ENCODE results near the gene ATP1A1. TPM values are rescaled to one million over a fixed set of nuclear protein-coding genes. Genes with fewer than 3 reads are reported as not detected.

ATP1A1 gene
- total RNA-seq, 1 donor from 2014 or later = 216 TPM

DNA sequence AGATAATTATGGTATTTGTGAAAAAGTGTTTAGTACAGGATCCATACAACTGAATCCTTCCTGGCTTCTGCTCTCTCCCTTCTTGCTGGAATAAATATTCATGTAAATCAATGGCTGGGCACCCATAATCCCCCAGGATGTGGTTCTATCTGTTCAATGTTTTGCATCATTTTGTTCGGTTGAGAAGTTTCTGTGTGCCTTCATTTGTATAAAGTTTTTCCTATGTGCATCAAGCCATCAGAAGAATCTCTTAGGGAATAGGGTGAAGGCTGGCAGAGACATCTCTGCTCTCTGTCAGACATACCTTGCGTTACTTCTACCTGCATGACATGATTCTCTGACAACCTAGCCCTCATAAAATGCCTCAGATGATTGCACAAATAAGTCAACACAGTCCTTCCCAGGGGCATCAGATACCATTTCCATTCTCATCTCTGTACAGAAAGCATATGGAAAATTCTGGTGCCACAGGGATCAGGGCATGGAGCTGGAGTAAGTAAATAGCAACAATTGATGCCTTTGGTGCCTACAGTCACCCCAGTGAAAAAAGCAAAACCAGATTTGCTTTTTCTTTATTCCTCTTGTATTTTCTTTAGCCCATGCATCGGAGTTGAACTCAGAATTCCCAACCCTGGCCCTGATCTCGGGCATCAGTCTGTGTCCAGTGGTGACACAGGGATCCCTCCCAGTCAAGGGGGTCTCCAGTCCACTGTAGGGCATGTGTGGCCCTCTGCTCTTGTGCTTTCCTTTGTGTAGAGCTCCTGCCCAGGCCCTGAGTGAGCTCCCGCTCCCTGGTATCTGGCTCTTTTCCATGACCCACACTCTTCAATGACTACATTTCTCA, 39.7 kb upstream of the ATP1A1 start:
- TF ChIP-seq, protein P1, sequence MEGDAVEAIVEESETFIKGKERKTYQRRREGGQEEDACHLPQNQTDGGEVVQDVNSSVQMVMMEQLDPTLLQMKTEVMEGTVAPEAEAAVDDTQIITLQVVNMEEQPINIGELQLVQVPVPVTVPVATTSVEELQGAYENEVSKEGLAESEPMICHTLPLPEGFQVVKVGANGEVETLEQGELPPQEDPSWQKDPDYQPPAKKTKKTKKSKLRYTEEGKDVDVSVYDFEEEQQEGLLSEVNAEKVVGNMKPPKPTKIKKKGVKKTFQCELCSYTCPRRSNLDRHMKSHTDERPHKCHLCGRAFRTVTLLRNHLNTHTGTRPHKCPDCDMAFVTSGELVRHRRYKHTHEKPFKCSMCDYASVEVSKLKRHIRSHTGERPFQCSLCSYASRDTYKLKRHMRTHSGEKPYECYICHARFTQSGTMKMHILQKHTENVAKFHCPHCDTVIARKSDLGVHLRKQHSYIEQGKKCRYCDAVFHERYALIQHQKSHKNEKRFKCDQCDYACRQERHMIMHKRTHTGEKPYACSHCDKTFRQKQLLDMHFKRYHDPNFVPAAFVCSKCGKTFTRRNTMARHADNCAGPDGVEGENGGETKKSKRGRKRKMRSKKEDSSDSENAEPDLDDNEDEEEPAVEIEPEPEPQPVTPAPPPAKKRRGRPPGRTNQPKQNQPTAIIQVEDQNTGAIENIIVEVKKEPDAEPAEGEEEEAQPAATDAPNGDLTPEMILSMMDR (IDR thresholded peaks at IDR 0.05; ENCODE audit: insufficient read depth, low read length, poor library complexity, severe bottlenecking) = no peak
- DNase-seq (ENCODE audit: low read depth) = no peak
- Histone ChIP-seq H3K36me3 (ENCODE audit: control insufficient read depth, insufficient read depth, low read length) (no peaks in the 10 kb centered on the region), H3K4me3 (ENCODE audit: low read depth, low read length) (no peak overlapping the region), H3K27me3 (ENCODE audit: control insufficient read depth, insufficient read depth, low read length) (no peaks in the 10 kb centered on the region)

DNA sequence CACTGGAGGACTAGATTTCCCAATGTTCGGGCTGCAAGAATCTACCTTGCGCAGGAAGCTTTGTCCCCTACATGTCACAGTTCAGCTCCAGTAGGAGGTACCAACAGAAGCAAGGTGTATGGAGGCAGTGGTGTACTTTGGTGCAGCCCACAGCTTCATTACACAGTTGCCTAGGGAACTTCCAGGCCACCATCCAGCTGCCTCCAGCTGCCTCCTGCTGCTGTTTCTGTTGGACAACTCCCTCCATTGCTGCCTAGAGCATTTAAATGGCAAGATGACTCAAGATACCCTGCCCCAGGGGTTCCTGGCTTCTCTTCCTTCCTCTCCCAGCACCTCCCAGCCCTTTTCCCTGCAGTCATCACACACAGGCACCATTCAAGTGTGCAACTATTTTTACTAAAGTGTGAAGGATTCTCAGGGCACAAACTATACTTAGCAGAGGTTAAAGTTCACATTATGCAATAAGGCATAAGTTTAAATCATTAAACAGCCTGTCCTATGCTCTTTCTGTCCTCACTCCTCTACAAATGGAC, 39.0 kb upstream of the ATP1A1 start:
- DNase-seq (ENCODE audit: low read depth) = no peak
- TF ChIP-seq, protein P1 (IDR thresholded peaks at IDR 0.05; ENCODE audit: insufficient read depth, low read length, poor library complexity, severe bottlenecking) = no peak
- no peak overlapping the region for H3K4me3 ChIP-seq (ENCODE audit: low read depth, low read length)
- no peaks in the 10 kb centered on the region for H3K36me3 ChIP-seq (ENCODE audit: control insufficient read depth, insufficient read depth, low read length)
- no peaks in the 10 kb centered on the region for H3K27me3 ChIP-seq (ENCODE audit: control insufficient read depth, insufficient read depth, low read length)

DNA sequence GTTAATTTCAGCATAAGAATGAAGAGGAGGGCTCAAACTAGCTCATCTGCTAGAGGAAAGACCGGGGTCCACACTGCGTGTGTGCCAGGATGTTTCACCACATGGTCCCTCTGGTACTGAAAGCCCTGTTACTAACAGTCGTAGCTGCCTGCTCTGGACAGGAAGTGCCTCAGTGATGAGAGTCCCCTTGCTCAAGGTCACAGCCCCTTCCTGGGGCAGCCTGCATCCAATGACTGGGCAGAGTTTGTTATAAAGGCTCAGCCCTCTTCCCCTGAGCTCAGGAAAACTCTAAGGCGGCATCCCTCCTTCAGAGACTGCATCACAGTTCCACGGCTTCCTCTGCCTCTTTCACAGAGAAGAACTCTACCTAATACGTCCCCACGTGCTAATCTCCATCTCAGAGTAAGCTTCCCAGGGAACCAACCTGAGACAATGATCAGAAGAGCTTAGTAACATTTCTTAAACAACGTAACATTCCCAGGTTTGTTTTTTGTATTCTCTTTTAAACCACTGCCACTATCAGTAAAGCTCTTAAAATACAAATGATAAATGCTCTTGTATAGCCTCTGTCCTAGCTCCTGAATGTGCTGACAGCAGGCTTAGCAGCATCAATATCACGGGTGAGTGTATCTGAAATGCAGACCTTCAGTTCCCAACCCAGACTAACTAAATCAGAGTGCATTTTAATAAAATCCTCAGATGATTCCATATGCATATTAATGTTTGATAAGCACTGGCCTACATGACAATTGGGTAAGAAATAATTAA, 38.0 kb upstream of the ATP1A1 start:
- Histone ChIP-seq H3K4me3 (ENCODE audit: low read depth, low read length) (no peak overlapping the region), H3K36me3 (ENCODE audit: control insufficient read depth, insufficient read depth, low read length) (no peaks in the 10 kb centered on the region), H3K27me3 (ENCODE audit: control insufficient read depth, insufficient read depth, low read length) (no peaks in the 10 kb centered on the region)
- no peak for DNase-seq (ENCODE audit: low read depth)
- TF ChIP-seq, protein P1 (IDR thresholded peaks at IDR 0.05; ENCODE audit: insufficient read depth, low read length, poor library complexity, severe bottlenecking) = no peak

DNA sequence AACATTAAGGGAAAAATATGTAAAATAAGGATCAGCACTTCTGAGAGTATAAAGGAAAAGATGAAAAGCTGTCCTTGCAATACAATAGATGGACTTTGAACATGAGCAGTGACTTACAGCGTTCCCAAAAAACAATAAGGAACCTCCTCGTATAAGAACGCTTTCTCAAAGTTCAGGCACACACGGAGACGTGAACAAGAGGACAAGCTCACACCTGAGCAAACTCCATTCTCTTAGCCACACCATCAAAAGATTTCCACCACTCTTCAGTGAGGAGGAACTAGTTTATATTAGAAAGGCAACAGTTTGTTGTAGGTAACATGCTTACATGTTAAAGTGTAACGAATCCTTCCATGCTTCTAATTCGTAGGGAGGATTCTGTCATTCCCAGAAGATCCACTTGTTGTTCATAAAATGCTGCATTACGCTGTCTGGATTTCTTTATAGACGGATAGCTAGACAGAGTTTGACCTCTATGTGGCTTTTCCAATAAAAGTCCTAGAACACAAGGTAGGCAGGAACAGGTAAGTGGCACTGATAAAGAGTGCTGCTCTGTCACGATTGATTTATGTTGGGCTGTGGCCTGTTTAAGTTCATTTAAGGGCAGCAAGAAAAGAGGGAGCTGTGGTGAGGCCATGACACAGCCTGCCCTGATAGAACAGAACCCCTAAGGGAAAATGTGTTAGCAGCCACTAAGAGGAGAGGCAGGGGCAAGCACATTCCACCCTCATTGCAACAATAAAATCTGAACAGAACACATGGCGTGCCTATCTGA, 37.0 kb upstream of the ATP1A1 start:
- no peaks in the 10 kb centered on the region for H3K36me3 ChIP-seq (ENCODE audit: control insufficient read depth, insufficient read depth, low read length)
- TF ChIP-seq, protein P1 (IDR thresholded peaks at IDR 0.05; ENCODE audit: insufficient read depth, low read length, poor library complexity, severe bottlenecking) = no peak
- DNase-seq (ENCODE audit: low read depth) = no peak
- no peak overlapping the region for H3K4me3 ChIP-seq (ENCODE audit: low read depth, low read length)
- no peaks in the 10 kb centered on the region for H3K27me3 ChIP-seq (ENCODE audit: control insufficient read depth, insufficient read depth, low read length)

DNA sequence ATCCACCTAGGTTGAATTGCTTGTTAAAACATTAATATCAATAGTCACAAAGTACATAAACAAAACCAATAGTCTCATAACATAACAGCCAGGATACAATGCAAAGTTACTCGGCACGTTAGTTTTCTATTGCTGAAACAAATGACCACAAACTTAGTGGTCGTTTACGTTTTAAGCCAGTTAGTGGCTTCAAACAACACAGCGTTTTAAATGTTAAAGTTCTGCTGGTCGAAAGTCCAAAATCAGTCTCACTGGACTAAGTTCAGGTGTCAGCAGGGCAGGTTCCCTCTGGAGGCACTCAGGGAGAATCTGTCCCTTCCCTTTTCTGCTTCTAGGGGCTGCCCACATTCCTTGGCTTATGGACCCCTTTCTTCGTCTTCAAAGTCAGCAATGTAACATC, 35.6 kb upstream of the ATP1A1 start:
- DNase-seq (ENCODE audit: low read depth) = no peak
- Histone ChIP-seq H3K27me3 (ENCODE audit: control insufficient read depth, insufficient read depth, low read length) (no peaks in the 10 kb centered on the region), H3K36me3 (ENCODE audit: control insufficient read depth, insufficient read depth, low read length) (no peaks in the 10 kb centered on the region), H3K4me3 (ENCODE audit: low read depth, low read length) (no peak overlapping the region)
- TF ChIP-seq, protein P1 (IDR thresholded peaks at IDR 0.05; ENCODE audit: insufficient read depth, low read length, poor library complexity, severe bottlenecking) = no peak
